Mesendoderm (in vitro differentiated cells): Measurements from ENCODE around the gene OMP.

Experiments
- DNase-seq: peaks from one replicate; pipeline ENCODE4 v3.0.0; 2013
- H2AK5ac ChIP-seq: 2 replicates; pipeline ENCODE4 v1.6.1; 2013; ENCODE audit warnings: low read length, inconsistent platforms
- H2BK120ac ChIP-seq: 2 replicates; pipeline ENCODE4 v1.6.1; 2013; ENCODE audit warnings: low read depth, mild to moderate bottlenecking, low read length, moderate library complexity, mixed read lengths
- H2BK15ac ChIP-seq: replicated peaks from 2 replicates; pipeline ENCODE4 v1.6.1; 2013; ENCODE audit warnings: low read depth, mild to moderate bottlenecking, moderate library complexity
- H2BK5ac ChIP-seq: 2 replicates; pipeline ENCODE4 v1.6.1; 2013; ENCODE audit warnings: low read length, inconsistent platforms
- H3K18ac ChIP-seq: 2 replicates; pipeline ENCODE4 v1.6.1; 2013; ENCODE audit warnings: mild to moderate bottlenecking, low read length, mixed read lengths
- H3K23ac ChIP-seq: one replicate; pipeline ENCODE4 v1.6.1; 2013; ENCODE audit warnings: low read length
- H3K27ac ChIP-seq: 2 replicates; pipeline ENCODE4 v1.5.1; 2013; ENCODE audit warnings: low read depth, mild to moderate bottlenecking, inconsistent platforms, low read length, moderate library complexity
- H3K27me3 ChIP-seq: 2 replicates; pipeline ENCODE4 v1.6.1; 2013; ENCODE audit warnings: low read length, control low read depth, mild to moderate bottlenecking, inconsistent platforms; ENCODE audit not compliant: insufficient read depth, poor library complexity
- H3K36me3 ChIP-seq: 2 replicates; pipeline ENCODE4 v1.6.1; 2013; ENCODE audit warnings: low read length, inconsistent platforms; ENCODE audit not compliant: control insufficient read depth, insufficient read depth
- H3K4ac ChIP-seq: one replicate; pipeline ENCODE4 v1.6.1; 2013; ENCODE audit warnings: low read depth, mild to moderate bottlenecking, low read length, moderate library complexity
- H3K4me1 ChIP-seq: 2 replicates; pipeline ENCODE4 v1.6.1; 2013; ENCODE audit warnings: low read depth, low read length, inconsistent platforms; ENCODE audit not compliant: control insufficient read depth
- H3K4me2 ChIP-seq: 2 replicates; pipeline ENCODE4 v1.6.1; 2013; ENCODE audit warnings: low read length
- H3K4me3 ChIP-seq: 2 replicates; pipeline ENCODE4 v1.5.1; 2013; ENCODE audit warnings: mild to moderate bottlenecking, low read length
- H3K56ac ChIP-seq: one replicate; pipeline ENCODE4 v1.6.1; 2013; ENCODE audit warnings: low read length
- H3K79me1 ChIP-seq: 2 replicates; pipeline ENCODE4 v1.6.1; 2013; ENCODE audit warnings: low read length, inconsistent platforms
- H3K79me2 ChIP-seq: 2 replicates; pipeline ENCODE4 v1.6.1; 2013; ENCODE audit warnings: mild to moderate bottlenecking, low read length; ENCODE audit not compliant: control insufficient read depth, insufficient read depth
- H3K9ac ChIP-seq: 2 replicates; pipeline ENCODE4 v1.6.1; 2013; ENCODE audit warnings: low read length, inconsistent platforms
- H4K5ac ChIP-seq: one replicate; pipeline ENCODE4 v1.6.1; 2013; ENCODE audit warnings: low read length
- H4K8ac ChIP-seq: one replicate; pipeline ENCODE4 v1.6.1; 2013; ENCODE audit warnings: low read depth, mild to moderate bottlenecking, control low read depth, low read length, moderate library complexity
- WGBS: extraction: QIAGEN DNeasy Blood & Tissue Kit; methylation state at CpG from one replicate; pipeline ENCODE4 v1.1.7; 2013; ENCODE audit warnings: low lambda C conversion rate, missing lambda C conversion rate; ENCODE audit not compliant: insufficient coverage; ENCODE audit errors: extremely low coverage; 5-methylcytosine and 5-hydroxymethylcytosine counted together

OMP gene

GRCh38 chr11:77129069-77129841 lies 26.6 kb downstream of the OMP start:
- Histone ChIP-seq H4K5ac (no peak overlapping the region), H4K8ac (no peak overlapping the region), H3K4me1 (peaks cover 3% of the 10 kb centered on the region), H3K4me3 (no peak overlapping the region), H3K9ac (no peak overlapping the region), H3K18ac (no peak overlapping the region), H3K4me2 (no peak overlapping the region), H3K27me3 (no peaks in the 10 kb centered on the region), H3K79me2 (no peaks in the 10 kb centered on the region), H2BK120ac (no peak overlapping the region), H3K36me3 (no peaks in the 10 kb centered on the region), H2AK5ac (no peak overlapping the region), H3K4ac (no peak overlapping the region), H3K27ac (no peak overlapping the region), H3K23ac (no peak overlapping the region), H2BK5ac (no peak overlapping the region), H3K79me1 (no peaks in the 10 kb centered on the region), H2BK15ac (no peak overlapping the region), H3K56ac (no peak overlapping the region)
- WGBS, result no CpG with 5 or more reads among the region's 11 CpGs
- no peak for DNase-seq

GRCh38 chr11:77129842-77130756 lies 27.5 kb downstream of the OMP start:
- Histone ChIP-seq H3K4me2 (no peak overlapping the region), H3K23ac (no peak overlapping the region), H3K56ac (no peak overlapping the region), H2BK120ac (no peak overlapping the region), H3K4me3 (no peak overlapping the region), H3K27me3 (no peaks in the 10 kb centered on the region), H3K18ac (no peak overlapping the region), H3K9ac (no peak overlapping the region), H3K36me3 (no peaks in the 10 kb centered on the region), H2AK5ac (no peak overlapping the region), H4K8ac (no peak overlapping the region), H2BK15ac (no peak overlapping the region), H3K79me1 (no peaks in the 10 kb centered on the region), H3K4ac (no peak overlapping the region), H2BK5ac (no peak overlapping the region), H3K79me2 (no peaks in the 10 kb centered on the region), H3K27ac (no peak overlapping the region), H3K4me1 (peaks cover 3% of the 10 kb centered on the region), H4K5ac (no peak overlapping the region)
- WGBS, result no CpG with 5 or more reads among the region's 11 CpGs
- DNase-seq, result no peak

DNA sequence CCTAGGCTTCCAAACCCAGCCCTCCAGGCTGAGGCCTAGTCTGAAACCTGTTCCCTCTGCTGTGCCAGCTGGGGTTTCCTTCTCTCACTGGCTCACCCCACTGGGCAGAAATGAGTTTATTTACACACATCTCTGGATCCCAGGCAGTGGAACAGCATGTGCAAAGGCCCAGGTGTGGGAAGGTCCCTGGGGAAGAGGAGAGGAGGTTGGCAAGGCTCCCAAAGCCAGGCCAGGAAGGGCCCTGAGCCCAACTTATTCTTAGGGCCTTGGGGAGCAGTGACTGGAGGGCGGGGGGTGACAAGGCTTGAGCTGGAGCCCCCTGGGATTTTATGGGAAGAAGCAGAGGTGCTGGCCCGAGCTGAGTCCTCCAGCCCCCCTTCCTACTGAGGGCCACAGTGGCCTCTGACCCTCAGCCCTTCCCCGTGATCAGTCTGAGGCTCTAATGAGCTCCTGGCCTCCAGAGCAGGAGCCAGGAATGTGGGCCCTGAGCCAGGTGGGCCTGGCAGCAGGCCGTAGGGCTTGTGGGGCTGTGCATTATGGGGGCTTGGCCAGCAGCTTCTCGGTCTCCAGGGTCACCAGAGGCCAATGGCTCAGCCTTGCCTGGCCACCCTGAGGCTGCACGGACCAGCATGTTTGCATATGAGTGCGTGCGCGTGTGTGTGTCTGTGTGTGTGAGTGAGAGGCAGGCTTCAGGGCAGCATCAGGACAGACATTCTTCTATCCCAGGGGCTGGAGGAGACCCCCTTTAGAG lies 28.3 kb downstream of the OMP start:
- Histone ChIP-seq H3K9ac (no peak overlapping the region), H4K5ac (no peak overlapping the region), H3K36me3 (no peaks in the 10 kb centered on the region), H3K23ac (no peak overlapping the region), H3K27ac (no peak overlapping the region), H3K4ac (no peak overlapping the region), H3K18ac (no peak overlapping the region), H3K4me2 (no peak overlapping the region), H3K27me3 (no peaks in the 10 kb centered on the region), H2AK5ac (no peak overlapping the region), H2BK15ac (no peak overlapping the region), H3K79me1 (no peaks in the 10 kb centered on the region), H3K79me2 (no peaks in the 10 kb centered on the region), H3K56ac (no peak overlapping the region), H2BK5ac (no peak overlapping the region), H2BK120ac (no peak overlapping the region), H4K8ac (no peak overlapping the region), H3K4me3 (no peak overlapping the region), H3K4me1 (peaks cover 3% of the 10 kb centered on the region)
- DNase-seq, result no peak
- WGBS, result no CpG with 5 or more reads among the region's 9 CpGs

- no CpG with 5 or more reads among the region's 6 CpGs for WGBS
- Histone ChIP-seq H2AK5ac (no peak overlapping the region), H4K5ac (no peak overlapping the region), H3K4me2 (no peak overlapping the region), H3K4ac (no peak overlapping the region), H3K79me1 (no peaks in the 10 kb centered on the region), H3K4me3 (no peak overlapping the region), H3K79me2 (no peaks in the 10 kb centered on the region), H3K23ac (no peak overlapping the region), H3K4me1 (peaks cover 3% of the 10 kb centered on the region), H4K8ac (no peak overlapping the region), H3K36me3 (no peaks in the 10 kb centered on the region), H3K9ac (no peak overlapping the region), H3K27me3 (no peaks in the 10 kb centered on the region), H2BK120ac (no peak overlapping the region), H3K56ac (no peak overlapping the region), H2BK15ac (no peak overlapping the region), H3K27ac (no peak overlapping the region), H2BK5ac (no peak overlapping the region), H3K18ac (no peak overlapping the region)
- DNase-seq, result no peak
Observed at GRCh38 chr11:77131560-77131959, 28.9 kb downstream of the OMP start.

- Histone ChIP-seq H3K18ac (no peak overlapping the region), H2BK5ac (no peak overlapping the region)
Observed at GRCh38 chr11:77135069-77135468, 32.4 kb downstream of the OMP start.

More at GRCh38 chr11:77135069-77135468, 32.4 kb downstream of the OMP start:
- Histone ChIP-seq H3K9ac (no peak overlapping the region), H2BK120ac (no peak overlapping the region), H2BK15ac (no peak overlapping the region), H3K4ac (no peak overlapping the region), H4K5ac (no peak overlapping the region), H3K56ac (no peak overlapping the region), H3K79me1 (no peaks in the 10 kb centered on the region), H3K4me3 (no peak overlapping the region), H2AK5ac (no peak overlapping the region), H3K4me1 (no peaks in the 10 kb centered on the region), H3K36me3 (no peaks in the 10 kb centered on the region), H3K27me3 (no peaks in the 10 kb centered on the region), H3K27ac (no peak overlapping the region), H3K23ac (no peak overlapping the region), H4K8ac (no peak overlapping the region), H3K79me2 (no peaks in the 10 kb centered on the region), H3K4me2 (no peak overlapping the region)
- no CpG with 5 or more reads among the region's 2 CpGs for WGBS
- DNase-seq, result no peak
